ENCODE data around the gene PTGDS. TPM values are rescaled to one million over a fixed set of nuclear protein-coding genes. Genes with fewer than 3 reads are reported as not detected.

PTGDS gene
- total and polyA plus RNA-seq, 9 of the 15 experiments (the other 6 are each of a cell fraction or from before 2014, with no cell fraction given) = 0.46 to 7.1 (median 2.0) TPM

DNA sequence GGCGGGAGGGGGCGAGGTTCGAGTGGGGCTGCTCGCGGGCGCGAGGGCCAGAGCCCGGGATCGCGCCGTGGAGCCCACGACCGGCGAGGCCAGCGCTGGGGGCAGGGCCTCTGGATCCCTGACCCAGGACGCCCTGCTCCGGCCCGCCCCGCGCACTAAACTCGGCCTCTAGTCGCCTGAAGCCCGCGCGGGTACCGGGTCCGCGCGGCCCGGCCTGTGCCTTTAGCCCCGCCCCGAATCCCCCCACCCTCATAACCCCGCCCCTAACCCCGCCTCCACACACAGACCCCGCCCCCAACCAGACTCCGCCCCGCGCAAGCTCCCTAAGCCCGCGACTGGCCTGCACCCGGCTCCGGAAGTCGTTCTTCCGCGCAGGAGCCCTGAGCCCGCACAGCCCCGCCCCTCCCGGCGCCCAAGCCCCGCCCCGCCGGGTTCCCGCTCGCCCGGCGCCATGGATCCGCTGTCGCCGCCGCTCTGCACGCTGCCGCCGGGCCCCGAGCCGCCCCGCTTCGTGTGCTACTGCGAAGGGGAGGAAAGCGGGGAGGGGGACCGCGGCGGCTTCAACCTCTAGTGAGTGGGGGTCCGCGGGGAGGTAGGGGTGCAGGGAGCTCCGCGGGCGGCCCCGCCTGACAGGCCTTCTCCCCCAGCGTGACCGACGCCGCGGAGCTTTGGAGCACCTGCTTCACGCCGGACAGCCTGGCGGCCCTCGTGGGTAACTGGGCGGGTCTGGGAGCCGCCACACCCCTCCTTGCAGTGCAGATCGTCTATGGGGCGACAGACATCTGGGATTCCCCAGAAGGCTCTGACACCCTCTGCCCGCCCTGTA lies 14.9 kb downstream of the PTGDS start, which contains the start of gene PAXX (continued):
- TF ChIP-seq, protein P1, sequence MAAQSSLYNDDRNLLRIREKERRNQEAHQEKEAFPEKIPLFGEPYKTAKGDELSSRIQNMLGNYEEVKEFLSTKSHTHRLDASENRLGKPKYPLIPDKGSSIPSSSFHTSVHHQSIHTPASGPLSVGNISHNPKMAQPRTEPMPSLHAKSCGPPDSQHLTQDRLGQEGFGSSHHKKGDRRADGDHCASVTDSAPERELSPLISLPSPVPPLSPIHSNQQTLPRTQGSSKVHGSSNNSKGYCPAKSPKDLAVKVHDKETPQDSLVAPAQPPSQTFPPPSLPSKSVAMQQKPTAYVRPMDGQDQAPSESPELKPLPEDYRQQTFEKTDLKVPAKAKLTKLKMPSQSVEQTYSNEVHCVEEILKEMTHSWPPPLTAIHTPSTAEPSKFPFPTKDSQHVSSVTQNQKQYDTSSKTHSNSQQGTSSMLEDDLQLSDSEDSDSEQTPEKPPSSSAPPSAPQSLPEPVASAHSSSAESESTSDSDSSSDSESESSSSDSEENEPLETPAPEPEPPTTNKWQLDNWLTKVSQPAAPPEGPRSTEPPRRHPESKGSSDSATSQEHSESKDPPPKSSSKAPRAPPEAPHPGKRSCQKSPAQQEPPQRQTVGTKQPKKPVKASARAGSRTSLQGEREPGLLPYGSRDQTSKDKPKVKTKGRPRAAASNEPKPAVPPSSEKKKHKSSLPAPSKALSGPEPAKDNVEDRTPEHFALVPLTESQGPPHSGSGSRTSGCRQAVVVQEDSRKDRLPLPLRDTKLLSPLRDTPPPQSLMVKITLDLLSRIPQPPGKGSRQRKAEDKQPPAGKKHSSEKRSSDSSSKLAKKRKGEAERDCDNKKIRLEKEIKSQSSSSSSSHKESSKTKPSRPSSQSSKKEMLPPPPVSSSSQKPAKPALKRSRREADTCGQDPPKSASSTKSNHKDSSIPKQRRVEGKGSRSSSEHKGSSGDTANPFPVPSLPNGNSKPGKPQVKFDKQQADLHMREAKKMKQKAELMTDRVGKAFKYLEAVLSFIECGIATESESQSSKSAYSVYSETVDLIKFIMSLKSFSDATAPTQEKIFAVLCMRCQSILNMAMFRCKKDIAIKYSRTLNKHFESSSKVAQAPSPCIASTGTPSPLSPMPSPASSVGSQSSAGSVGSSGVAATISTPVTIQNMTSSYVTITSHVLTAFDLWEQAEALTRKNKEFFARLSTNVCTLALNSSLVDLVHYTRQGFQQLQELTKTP (IDR thresholded peaks at IDR 0.05; ENCODE audit: low read depth in 1 of 2, partially characterized antibody in 2 of 2) = no peak
- TF ChIP-seq ZNF184 (CRISPR knock-in tag; IDR thresholded peaks at IDR 0.05) (no peak), CTBP1 (IDR thresholded peaks at IDR 0.05; ENCODE audit: borderline replicate concordance) (peak; percentile 70), SMAD4 (CRISPR knock-in tag; conservative IDR thresholded peaks at IDR 0.05) (peak; percentile 68), PHF8 (IDR thresholded peaks at IDR 0.05; ENCODE audit: borderline replicate concordance, low read length) (peak; percentile 81; the same call in 1 of the 2 replicates), OTX1 (CRISPR knock-in tag; IDR thresholded peaks at IDR 0.05) (no peak), HNRNPL (IDR thresholded peaks at IDR 0.05; ENCODE audit: low read depth, low read length) (0 out of 2 replicates have a peak, but pooled peaks have one; percentile 9), POLR2G (IDR thresholded peaks at IDR 0.05; ENCODE audit: low read depth, low read length) (peak; percentile 87), GABPA (tag; conservative IDR thresholded peaks at IDR 0.05; ENCODE audit: low read depth) (peak; percentile 41; the same call in 1 of the 2 replicates), CBFA2T3 (IDR thresholded peaks at IDR 0.05) (no peak), TAL1 (IDR thresholded peaks at IDR 0.05) (no peak)
- TF ChIP-seq, protein P2, sequence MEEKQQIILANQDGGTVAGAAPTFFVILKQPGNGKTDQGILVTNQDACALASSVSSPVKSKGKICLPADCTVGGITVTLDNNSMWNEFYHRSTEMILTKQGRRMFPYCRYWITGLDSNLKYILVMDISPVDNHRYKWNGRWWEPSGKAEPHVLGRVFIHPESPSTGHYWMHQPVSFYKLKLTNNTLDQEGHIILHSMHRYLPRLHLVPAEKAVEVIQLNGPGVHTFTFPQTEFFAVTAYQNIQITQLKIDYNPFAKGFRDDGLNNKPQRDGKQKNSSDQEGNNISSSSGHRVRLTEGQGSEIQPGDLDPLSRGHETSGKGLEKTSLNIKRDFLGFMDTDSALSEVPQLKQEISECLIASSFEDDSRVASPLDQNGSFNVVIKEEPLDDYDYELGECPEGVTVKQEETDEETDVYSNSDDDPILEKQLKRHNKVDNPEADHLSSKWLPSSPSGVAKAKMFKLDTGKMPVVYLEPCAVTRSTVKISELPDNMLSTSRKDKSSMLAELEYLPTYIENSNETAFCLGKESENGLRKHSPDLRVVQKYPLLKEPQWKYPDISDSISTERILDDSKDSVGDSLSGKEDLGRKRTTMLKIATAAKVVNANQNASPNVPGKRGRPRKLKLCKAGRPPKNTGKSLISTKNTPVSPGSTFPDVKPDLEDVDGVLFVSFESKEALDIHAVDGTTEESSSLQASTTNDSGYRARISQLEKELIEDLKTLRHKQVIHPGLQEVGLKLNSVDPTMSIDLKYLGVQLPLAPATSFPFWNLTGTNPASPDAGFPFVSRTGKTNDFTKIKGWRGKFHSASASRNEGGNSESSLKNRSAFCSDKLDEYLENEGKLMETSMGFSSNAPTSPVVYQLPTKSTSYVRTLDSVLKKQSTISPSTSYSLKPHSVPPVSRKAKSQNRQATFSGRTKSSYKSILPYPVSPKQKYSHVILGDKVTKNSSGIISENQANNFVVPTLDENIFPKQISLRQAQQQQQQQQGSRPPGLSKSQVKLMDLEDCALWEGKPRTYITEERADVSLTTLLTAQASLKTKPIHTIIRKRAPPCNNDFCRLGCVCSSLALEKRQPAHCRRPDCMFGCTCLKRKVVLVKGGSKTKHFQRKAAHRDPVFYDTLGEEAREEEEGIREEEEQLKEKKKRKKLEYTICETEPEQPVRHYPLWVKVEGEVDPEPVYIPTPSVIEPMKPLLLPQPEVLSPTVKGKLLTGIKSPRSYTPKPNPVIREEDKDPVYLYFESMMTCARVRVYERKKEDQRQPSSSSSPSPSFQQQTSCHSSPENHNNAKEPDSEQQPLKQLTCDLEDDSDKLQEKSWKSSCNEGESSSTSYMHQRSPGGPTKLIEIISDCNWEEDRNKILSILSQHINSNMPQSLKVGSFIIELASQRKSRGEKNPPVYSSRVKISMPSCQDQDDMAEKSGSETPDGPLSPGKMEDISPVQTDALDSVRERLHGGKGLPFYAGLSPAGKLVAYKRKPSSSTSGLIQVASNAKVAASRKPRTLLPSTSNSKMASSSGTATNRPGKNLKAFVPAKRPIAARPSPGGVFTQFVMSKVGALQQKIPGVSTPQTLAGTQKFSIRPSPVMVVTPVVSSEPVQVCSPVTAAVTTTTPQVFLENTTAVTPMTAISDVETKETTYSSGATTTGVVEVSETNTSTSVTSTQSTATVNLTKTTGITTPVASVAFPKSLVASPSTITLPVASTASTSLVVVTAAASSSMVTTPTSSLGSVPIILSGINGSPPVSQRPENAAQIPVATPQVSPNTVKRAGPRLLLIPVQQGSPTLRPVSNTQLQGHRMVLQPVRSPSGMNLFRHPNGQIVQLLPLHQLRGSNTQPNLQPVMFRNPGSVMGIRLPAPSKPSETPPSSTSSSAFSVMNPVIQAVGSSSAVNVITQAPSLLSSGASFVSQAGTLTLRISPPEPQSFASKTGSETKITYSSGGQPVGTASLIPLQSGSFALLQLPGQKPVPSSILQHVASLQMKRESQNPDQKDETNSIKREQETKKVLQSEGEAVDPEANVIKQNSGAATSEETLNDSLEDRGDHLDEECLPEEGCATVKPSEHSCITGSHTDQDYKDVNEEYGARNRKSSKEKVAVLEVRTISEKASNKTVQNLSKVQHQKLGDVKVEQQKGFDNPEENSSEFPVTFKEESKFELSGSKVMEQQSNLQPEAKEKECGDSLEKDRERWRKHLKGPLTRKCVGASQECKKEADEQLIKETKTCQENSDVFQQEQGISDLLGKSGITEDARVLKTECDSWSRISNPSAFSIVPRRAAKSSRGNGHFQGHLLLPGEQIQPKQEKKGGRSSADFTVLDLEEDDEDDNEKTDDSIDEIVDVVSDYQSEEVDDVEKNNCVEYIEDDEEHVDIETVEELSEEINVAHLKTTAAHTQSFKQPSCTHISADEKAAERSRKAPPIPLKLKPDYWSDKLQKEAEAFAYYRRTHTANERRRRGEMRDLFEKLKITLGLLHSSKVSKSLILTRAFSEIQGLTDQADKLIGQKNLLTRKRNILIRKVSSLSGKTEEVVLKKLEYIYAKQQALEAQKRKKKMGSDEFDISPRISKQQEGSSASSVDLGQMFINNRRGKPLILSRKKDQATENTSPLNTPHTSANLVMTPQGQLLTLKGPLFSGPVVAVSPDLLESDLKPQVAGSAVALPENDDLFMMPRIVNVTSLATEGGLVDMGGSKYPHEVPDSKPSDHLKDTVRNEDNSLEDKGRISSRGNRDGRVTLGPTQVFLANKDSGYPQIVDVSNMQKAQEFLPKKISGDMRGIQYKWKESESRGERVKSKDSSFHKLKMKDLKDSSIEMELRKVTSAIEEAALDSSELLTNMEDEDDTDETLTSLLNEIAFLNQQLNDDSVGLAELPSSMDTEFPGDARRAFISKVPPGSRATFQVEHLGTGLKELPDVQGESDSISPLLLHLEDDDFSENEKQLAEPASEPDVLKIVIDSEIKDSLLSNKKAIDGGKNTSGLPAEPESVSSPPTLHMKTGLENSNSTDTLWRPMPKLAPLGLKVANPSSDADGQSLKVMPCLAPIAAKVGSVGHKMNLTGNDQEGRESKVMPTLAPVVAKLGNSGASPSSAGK (IDR thresholded peaks at IDR 0.05) = peak; percentile 97
